NCI-H1417 treated with DMSO at 0.1 percent for 48 hours (cell line): ENCODE results near the gene AMDHD1.

Experiments used
- DNase-seq: peaks from one replicate; lab custom pipeline; 2025; lab: John Stamatoyannopoulos, UW

The AMDHD1 gene, protein sequence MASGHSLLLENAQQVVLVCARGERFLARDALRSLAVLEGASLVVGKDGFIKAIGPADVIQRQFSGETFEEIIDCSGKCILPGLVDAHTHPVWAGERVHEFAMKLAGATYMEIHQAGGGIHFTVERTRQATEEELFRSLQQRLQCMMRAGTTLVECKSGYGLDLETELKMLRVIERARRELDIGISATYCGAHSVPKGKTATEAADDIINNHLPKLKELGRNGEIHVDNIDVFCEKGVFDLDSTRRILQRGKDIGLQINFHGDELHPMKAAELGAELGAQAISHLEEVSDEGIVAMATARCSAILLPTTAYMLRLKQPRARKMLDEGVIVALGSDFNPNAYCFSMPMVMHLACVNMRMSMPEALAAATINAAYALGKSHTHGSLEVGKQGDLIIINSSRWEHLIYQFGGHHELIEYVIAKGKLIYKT

DNA sequence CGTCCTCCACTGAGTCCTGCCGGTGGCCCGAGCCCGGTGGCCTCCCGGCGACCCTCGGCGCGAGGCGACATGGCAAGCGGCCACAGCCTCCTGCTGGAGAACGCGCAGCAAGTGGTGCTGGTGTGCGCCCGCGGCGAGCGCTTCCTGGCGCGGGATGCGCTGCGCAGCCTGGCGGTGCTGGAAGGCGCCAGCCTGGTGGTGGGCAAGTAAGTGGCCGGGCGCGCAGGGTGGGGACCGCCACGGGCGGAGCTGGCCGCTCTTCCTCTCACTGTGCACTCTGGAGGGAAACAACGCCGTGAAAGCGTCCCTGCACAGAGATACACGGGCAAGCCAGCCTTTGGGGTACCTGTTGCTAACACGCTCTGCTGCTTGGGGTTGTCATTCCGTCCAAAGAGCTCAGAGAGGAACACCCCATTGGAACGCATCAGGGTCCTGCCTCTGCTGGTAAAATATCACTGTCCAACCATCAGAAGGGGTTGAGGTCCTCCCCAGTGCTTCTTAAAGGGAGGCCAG lies at the start of gene AMDHD1:
Gene AMDHD1 (plus strand): TSS at position 2 of the 513 bp plus-strand sequence. CDS start 68 bp downstream, at position 70.
- DNase-seq: no peak

DNA sequence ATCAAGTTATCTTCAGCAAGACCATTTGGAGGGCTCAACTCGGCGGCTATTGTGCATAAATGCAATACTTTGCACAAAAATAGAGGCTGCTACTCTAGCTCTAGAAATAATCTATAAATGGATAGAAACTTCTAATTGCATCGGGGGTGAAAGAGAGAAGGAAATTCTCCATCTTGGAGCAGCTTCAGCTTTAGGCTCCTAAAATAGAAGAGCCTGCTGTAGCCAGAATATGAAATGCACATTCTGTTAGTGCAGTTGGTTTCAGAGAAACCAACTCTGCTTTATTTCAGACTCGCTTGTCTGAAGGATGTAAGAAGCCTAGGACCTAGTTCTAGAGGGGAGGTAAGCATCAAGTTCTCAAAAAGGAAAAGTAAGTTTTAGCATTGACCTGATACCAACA lies 46.3 kb upstream of the AMDHD1 start:
- DNase-seq: no peak

DNA sequence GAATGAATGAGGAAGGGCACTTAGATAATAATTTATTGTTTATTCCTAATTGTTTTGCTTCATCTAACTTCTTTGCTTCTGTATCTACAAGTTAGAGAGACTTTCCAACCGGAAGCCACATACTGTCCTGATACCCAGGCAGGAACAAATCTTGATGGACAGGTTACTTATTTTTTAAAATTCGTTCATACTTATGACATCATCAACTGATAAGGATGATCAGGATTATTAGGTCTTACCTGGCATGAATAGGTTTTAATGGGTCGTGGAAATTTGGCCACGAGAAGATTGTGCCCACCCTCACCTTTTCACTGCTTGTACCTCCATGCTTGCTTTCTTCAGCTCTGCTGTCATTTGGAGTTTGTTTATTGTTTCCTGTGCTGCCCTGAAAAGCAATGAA lies 45.0 kb upstream of the AMDHD1 start:
- DNase-seq: no peak

DNA sequence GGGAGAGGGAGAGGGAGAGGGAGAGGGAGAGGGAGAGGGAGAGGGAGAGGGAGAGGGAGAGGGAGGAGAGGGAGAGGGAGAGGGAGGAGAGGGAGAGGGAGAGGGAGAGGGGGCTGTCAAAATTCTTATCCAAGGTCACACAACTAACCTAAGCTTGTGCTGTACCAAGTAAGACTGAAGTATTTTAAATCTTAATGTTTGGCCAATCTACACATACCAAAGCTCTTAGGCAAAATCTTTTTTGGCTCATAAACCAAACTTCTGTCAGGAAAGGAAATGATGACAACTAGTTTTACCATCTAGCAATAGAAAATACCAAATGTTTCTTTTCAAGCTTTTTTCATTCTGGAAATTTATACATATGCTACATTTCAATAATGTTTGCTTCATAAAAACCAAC lies 34.6 kb upstream of the AMDHD1 start:
- no peak for DNase-seq

DNA sequence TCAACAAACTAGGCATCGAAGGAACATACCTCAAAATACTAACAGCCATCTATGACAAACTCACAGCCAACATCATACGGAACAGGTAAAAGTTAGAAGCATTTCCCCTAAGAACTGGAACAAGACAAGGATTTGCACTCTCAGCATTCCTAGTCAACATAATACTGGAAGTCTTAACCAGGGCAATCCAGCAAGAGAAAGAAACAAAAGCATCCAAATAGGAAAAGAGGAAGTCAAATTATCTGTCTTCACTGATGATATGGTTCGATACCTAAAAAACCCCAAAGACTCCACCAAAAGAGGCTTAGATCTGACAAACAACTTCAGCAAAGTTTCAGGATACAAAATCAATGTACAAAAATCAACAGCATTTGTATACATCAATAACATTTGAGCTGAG lies 33.3 kb upstream of the AMDHD1 start:
- DNase-seq: no peak

DNA sequence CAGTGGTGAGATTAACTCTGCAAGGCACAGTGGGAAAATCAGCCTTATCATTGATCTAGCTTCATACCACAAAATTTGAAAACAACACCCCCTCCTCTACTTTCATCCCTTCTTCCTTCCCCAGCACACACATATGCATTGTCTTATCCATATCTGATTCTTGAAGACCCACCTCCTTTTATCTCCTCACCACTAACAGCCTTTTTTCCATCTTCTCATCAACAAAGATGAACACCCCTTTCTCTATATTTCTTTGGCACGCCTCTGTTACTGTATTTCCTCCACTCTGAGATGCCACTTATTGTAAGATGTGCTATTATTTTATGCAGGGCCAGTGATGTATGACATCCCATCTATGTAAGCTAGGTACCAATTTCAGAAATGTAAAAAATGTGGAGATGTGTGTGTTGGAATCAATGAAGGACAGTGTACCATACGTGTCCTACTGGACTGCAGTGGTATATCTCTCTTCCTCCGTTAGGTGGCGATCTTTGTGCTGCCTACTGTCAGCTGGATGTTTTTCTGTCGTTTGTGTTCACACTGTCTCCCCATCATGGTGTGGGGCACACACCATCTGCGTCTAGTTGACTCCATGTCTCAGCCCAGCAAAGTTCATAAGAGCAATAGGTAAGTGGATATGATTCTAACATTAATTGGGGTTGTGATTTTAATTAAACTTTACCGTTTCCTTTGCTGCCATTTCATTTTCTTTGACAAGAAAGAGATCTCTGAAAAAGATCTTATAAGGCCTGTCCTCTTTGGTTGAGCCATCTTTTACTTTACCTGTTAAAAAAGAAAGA lies 24.7 kb upstream of the AMDHD1 start:
- DNase-seq: peak; percentile 42

DNA sequence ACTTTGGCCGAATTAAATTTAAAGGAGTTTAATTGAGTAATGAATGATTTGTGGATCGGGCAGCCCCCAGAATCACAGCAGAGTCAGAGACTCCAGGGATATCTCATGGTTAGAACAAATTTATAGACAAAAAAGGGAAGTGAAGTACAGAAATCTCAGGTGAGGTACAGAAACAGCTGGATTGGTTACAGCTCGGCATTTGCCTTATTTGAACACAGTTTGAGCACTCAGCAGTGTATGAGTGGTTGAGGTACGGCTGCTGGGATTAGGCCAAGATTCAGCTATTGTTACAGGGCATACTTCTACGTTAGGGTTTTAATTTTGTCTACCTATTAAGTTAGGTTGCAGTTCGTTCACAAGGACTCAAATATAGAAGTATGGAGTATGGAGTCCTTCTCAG lies 24.0 kb upstream of the AMDHD1 start:
- DNase-seq: no peak

DNA sequence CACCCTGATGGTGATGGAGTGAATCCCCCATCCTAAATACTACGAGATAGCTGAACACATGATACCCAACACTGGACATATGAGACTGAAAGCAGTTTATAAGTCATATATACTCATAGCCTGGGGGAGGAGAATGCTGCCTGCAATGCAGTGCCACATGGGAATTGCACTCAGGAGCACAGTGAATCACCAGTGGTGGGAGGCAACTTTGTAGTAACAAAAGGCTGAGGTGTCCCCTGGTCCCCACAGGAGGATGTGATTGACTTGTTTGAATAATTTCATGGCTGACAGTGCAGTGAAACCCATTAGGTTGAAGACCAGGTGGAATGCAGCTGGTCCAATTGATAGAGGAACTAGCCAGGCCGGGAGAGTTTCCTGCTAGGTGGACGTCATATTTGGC lies 20.9 kb upstream of the AMDHD1 start:
- DNase-seq: no peak

DNA sequence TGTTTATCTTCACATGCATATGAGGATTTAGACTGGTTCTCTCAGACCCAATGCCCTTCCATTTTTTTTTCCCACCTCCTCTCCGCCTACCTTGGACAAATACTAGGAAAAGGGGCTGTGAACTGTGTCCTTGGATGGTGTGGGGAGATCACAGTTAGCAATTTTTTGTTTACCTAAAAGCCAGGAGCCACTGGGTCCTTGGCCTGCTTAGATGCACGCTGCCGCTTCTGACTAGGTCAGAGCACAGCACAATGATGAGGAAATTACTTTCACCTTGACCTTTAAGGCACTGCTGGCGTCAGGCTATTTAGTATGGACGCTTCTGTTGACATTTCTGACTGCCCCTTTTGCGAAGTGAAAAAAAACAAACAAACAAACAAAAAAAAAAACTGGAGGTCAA lies 2.6 kb upstream of the AMDHD1 start:
- no peak for DNase-seq

DNA sequence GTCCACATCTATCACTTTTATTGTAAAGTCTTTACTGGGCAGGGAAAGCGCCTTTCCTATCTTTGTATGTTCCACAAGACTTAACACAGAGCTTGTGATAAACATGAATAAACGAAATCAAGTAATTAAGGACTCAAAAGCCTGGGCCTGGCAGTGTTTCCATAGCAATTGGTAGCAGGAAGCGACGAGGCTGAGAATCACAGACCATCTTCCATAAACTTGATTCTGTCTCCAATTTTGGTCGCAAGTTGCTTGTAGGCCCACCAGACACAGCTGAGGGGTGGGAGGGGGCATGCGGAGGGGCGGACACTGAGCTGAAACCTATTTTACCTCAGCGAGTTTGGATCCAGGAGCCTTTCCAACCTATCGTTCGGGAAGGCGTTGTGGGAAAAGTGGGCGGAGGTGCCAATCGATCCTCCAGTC lies 1.0 kb upstream of the AMDHD1 start:
- DNase-seq: no peak

DNA sequence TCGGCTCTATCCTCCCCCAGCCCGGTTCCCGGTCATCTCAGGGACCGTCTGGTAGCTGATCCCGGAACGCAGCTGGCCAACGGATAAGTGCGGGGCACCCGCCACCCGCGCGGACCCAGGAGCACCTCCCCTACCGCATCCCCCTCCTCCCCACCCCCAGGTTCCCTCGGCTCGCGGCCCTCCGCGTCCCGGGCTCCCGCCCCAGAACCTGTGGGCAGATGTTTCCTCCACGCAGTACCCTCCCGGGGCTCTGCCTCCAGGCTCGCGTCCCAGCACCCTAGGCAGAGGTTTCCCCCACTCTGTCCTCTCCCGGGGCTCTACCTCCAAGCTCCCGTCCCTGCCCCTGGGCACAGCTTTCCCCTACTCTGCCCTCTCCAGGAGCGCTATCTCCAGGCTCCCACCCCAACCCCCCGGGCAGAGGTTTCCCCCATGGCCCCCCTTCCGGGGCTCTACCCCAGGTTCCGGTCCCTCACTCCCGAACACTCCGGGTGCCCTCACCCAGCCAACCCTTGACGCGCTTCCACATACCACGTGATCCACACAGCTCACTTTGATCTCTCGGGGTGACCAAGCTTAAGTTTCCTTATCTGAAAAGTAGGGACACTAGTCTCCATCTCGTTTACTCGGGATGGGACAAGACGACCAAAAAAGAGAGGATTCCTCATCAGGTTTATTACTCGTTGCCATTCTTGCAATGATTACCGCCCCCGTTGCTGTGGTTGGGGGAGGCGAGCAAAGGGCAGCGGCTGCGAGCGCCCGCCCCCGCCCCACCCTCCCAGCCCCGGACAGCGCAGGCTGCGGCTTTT lies 404 bp upstream of the AMDHD1 start, which contains the start of gene CCDC38:
Gene CCDC38 (minus strand): TSS at position 91 of the 806 bp plus-strand sequence. CDS start 6,105 bp downstream, outside the sequence.
- DNase-seq: no peak

DNA sequence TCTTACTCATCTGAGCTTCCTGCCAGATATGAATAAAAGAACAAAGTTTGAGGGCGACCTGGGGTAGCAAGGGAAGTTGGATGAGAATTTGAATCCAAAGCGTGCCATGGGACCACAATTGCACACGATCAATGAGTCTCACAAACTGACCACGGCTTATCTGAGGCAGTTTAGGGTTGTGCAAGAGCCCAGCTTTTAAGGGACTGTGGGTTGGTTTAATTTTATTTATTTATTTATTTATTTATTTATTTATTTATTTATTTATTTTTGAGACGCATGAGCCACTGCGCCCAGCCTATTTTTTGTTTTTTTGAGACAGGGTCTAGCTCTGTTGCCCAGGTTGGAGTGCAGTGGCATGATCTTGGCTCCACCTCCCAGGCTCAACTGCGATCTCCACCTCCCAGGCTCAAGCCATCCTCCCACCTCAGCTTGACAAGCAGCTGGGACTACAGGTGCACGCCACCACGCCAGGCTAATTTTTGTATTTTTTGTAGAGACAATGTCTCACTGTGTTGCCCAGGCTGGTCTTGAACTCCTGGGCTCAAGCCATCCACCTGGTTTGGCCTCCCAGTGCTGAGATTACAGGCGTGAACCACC lies 1.1 kb downstream of the AMDHD1 start:
- DNase-seq: no peak

DNA sequence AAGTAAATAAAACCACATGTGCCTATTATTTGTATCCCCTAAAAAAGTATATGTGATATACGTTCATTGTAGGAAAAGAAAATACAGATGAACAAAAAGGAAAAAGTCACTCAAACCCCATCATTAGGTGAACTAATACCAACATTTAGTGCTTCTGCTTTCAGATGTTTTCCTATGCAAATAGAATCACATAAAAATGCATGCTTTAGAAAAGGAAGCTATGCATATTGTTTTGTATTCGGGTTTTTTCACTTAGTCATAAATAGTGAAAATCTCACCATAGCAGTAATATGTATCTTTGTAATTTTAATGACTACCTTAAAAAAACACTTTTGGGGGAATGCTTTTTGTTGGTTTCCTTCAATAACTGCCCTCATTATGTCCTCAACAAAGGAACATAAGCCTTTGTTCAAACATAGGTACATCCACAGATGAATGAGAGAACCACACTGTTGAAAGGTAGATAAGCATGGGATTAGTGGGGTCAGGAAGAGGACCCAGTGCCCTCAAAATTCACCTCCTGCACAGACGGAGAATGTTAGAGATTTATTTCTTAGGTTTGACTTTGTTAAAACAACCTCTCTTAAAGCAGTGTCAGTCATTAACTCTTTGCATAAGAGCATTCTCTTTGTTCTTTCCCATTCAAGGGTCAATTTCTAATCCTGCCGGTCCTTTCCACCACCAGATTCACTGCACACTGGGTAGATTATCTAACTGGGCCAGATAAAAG lies 6.5 kb downstream of the AMDHD1 start:
- no peak for DNase-seq

DNA sequence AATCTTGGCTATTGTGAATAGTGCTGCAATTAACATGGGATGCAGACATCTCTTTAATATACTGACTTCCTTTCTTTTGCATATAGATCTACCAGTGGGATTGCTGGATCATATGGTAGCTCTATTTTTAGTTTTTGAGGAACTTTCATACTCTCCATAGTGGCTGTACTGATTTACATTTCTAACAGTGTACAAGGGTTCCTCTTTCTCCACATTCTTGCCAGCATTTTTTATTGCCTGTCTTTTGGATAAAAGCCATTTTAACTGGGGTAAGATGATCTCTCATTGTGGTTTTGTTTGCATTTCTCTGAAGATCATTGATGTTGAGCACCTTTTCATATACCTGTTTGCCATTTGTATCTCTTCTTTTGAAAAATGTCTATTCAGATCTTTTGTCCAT lies 8.4 kb downstream of the AMDHD1 start:
- no peak for DNase-seq

DNA sequence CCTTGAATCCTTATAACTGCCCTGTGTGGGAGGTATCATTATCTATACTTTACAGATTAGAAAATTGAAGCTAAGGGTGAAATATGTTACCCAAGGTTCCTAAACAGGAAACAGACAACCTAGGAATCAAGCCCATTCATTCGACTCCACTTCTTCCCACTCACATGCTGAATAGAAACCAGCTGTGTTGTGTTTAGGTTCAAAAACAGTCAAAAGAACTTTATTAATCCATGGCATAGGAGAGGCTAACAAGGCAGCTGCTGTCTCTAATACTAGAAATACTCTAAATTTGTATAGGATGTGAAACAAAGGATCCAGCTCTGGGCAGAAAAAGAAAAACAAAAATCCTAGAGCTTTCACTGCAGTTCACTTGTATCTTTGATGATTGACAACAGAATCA lies 9.9 kb downstream of the AMDHD1 start:
- no peak for DNase-seq

DNA sequence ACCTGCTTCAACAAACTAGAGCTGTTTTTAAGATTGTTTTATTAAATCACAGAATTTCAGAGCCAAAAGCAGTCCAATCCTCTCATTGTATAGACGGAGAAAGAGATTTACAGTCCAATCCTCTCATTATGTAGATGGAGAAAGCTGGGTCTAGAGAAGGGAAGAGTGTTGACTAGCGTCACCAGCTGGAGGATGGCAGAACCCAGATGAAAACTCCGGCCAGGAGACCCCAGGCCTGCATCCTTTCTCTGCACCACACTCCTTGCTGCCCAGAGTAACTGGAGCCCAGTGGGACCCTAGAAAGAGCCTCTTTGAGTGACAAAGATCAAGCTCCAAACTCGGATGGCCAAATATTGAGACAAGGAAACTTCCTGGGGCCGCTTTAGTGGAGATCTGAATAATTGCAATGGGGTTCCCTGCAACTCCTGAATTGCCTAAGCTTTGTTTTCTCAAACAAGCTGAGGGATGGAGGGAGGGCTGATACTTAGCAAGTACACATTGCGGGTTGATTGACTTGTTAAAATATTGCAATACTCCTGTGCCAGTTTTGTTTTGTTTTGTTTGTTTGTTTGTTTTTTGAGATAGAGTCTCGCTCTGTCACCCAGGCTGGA lies 12.5 kb downstream of the AMDHD1 start:
- DNase-seq: no peak

DNA sequence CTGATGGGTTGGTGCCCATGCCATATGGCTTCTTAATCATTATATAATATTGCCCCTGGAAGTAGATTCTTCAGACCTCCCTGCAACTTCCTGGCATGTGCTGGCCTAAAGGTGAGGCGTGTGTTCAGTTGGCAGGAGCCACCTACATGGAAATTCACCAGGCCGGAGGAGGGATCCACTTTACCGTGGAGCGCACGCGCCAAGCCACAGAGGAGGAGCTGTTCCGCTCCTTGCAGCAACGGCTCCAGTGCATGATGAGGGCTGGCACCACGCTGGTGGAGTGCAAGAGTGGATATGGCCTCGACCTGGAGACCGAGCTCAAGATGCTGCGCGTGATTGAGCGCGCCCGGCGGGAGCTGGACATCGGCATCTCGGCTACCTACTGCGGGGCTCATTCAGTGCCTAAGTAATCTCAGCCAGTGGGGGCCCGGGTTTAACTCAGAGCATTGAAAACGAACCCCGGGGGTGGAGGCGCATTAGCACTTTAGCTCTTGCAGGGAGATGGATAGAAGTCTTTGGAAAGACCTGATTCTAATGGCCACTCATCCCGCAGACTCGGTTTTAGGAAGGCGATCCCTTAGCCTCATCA lies 13.5 kb downstream of the AMDHD1 start:
- DNase-seq: no peak

DNA sequence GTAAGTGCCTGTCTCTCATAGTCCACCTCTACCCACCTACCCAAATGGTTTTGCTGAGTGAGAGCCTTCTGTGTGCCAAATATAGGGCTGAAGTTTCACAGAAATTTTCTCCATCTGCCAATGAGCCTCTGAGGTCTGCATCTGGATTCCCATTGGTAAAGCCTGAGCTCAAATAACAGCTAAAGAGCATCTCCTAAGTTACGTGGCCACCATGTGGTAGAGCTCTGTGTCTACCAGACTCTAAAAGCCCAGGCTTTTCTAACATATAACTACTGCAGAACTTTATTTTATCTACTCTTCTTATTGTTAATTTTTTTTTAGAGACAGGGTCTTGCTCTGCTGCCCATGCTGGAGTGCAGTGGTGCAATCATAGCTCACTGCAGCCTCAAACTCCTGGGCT lies 16.0 kb downstream of the AMDHD1 start:
- no peak for DNase-seq

DNA sequence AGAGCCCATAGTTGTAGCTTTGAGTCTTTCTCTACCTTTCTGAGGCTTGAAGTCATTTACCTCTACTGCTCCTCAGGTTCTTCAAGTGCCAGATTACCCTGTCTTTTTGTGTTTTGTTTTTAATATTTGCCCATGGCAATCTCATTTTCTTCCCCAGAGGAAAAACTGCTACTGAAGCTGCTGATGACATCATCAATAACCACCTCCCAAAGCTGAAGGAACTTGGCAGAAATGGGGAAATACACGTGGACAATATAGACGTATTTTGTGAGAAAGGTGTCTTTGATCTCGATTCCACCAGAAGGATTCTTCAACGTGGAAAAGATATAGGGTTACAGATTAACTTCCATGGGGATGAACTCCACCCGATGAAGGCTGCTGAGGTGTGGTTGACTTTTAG lies 17.1 kb downstream of the AMDHD1 start:
- no peak for DNase-seq

DNA sequence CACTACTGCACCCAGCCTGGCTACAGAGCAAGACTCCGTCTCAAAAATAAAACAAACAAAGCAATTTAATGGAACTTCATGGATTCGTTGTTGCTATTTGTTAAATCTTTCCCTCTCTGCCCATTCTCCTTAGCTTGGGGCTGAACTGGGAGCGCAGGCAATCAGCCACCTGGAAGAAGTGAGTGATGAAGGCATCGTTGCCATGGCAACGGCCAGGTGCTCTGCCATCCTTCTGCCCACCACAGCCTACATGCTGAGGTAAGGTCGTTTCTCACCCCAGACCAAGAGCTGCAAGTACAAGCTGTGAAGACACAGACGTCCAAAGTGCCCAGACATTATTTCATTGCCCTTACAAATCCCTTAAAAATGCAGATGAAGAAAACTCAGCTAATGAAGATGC lies 19.1 kb downstream of the AMDHD1 start:
- no peak for DNase-seq
